ENCODE measurements around the gene CIART.

DNA sequence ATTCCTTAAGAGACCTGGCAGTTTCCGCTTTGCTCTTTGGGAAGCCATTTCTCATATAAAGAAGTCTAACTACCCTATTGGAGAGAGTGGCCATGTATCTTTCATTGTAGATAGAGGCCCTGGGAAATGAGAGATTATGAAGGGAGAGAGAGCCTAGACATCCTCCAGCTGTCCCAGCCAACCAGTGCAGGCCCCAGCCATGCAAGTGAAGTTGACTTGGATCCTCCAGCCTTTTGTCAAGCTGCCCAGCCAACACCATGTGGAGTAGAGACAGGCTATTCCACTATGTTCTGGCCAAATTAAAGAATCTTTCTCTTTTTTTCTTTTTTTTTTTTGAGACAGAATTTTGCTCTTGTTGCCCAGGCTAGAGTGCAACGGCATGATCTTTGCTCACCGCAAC, 39.4 kb upstream of the CIART start:
- TF ChIP-seq, protein P1, sequence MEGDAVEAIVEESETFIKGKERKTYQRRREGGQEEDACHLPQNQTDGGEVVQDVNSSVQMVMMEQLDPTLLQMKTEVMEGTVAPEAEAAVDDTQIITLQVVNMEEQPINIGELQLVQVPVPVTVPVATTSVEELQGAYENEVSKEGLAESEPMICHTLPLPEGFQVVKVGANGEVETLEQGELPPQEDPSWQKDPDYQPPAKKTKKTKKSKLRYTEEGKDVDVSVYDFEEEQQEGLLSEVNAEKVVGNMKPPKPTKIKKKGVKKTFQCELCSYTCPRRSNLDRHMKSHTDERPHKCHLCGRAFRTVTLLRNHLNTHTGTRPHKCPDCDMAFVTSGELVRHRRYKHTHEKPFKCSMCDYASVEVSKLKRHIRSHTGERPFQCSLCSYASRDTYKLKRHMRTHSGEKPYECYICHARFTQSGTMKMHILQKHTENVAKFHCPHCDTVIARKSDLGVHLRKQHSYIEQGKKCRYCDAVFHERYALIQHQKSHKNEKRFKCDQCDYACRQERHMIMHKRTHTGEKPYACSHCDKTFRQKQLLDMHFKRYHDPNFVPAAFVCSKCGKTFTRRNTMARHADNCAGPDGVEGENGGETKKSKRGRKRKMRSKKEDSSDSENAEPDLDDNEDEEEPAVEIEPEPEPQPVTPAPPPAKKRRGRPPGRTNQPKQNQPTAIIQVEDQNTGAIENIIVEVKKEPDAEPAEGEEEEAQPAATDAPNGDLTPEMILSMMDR (IDR thresholded peaks at IDR 0.05) = no peak
- TF ChIP-seq POLR2AphosphoS5 (IDR thresholded peaks at IDR 0.05; ENCODE audit: low read depth, low read length) (no peak), SIN3A (IDR thresholded peaks at IDR 0.05; ENCODE audit: borderline replicate concordance, insufficient read depth, low read depth, low read length) (no peak)
- TF ChIP-seq, protein P2, sequence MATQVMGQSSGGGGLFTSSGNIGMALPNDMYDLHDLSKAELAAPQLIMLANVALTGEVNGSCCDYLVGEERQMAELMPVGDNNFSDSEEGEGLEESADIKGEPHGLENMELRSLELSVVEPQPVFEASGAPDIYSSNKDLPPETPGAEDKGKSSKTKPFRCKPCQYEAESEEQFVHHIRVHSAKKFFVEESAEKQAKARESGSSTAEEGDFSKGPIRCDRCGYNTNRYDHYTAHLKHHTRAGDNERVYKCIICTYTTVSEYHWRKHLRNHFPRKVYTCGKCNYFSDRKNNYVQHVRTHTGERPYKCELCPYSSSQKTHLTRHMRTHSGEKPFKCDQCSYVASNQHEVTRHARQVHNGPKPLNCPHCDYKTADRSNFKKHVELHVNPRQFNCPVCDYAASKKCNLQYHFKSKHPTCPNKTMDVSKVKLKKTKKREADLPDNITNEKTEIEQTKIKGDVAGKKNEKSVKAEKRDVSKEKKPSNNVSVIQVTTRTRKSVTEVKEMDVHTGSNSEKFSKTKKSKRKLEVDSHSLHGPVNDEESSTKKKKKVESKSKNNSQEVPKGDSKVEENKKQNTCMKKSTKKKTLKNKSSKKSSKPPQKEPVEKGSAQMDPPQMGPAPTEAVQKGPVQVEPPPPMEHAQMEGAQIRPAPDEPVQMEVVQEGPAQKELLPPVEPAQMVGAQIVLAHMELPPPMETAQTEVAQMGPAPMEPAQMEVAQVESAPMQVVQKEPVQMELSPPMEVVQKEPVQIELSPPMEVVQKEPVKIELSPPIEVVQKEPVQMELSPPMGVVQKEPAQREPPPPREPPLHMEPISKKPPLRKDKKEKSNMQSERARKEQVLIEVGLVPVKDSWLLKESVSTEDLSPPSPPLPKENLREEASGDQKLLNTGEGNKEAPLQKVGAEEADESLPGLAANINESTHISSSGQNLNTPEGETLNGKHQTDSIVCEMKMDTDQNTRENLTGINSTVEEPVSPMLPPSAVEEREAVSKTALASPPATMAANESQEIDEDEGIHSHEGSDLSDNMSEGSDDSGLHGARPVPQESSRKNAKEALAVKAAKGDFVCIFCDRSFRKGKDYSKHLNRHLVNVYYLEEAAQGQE (IDR thresholded peaks at IDR 0.05; ENCODE audit: insufficient read depth in 1 of 2, low read depth in 2 of 2, low read length in 1 of 2) = no peak

Data from Panc1 (cell line).